HL-60/S4 treated with retinoic acid at 250 ng/mL for 4 days and 3 days (cell line): ENCODE results near the gene GLI1.
"Not testable (repeated sequence)": the region's sequence is repeated elsewhere in the genome, so short reads cannot be mapped to it uniquely, and the experiment has no call there.

ENCODE experiments used
- in situ Hi-C: fragments of 300-500 bp; cut with MboI; formaldehyde crosslinking; loops from 2 replicates; pipeline ENCODE4 v1.7.0; 2022; ENCODE audit warnings: low sequenced_read_pairs

The GLI1 gene

GRCh38 chr12:57459750-57460467, at the start of gene GLI1:
Gene GLI1 (plus strand): TSS chr12:57459785. CDS start chr12:57463692, 3,907 bp downstream.
- in situ Hi-C loops: loop anchor here (10.0 kb wide), 1 partner anchor 195 kb away; no protein-coding TSS in a partner anchor

GRCh38 chr12:57410534-57410933, 49.1 kb upstream of the GLI1 start:
- in situ Hi-C loops: no loop called here

- in situ Hi-C loops: not testable (repeated sequence)
Observed at GRCh38 chr12:57414160-57414559, 45.4 kb upstream of the GLI1 start.

- in situ Hi-C loops: no loop called here
Observed at GRCh38 chr12:57415088-57415487, 44.5 kb upstream of the GLI1 start.

- in situ Hi-C loops: no loop called here
Observed at GRCh38 chr12:57416039-57416996, 43.3 kb upstream of the GLI1 start.

GRCh38 chr12:57418255-57418654, 41.3 kb upstream of the GLI1 start:
- in situ Hi-C loops: no loop called here

- in situ Hi-C loops: no loop called here
Observed at GRCh38 chr12:57419495-57419894, 40.1 kb upstream of the GLI1 start.

DNA sequence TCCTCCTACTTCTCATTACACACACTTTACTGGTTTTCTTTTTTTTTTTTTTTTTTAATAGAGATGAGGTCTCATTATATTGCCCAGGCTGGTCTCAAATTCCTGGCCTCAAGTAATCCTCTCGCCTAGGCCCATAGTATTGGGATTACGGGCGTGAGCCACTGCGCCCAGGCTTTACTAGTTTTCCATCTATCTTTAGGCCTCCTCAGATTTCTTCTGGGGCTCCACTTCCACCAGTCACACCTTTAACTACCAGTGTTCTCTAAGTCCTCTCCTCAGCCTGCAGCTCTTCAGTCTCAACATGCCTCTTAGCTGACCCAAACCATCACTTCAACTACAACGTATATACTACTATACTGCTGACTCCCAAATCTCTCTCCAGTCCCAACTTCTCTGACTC, 39.1 kb upstream of the GLI1 start:
- in situ Hi-C loops: no loop called here

DNA sequence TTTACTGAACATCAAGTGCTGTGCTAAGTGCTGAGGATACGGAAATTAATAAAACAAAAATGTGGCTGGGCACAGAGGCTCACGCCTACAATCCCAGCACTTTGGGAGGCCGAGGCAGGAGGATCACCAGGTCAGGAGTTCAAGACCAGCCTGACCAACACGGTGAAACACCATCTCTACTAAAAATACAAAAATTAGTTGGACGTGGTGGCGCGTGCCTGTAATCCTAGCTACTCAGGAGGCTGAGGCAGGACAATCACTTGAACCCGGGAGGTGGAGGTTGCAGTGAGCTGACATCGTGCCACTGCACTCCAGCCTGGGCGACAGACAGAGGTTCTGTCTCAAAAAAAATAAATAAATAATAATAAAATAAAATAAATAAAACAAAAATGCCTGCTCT, 32.6 kb upstream of the GLI1 start:
- in situ Hi-C loops: not testable (repeated sequence)

DNA sequence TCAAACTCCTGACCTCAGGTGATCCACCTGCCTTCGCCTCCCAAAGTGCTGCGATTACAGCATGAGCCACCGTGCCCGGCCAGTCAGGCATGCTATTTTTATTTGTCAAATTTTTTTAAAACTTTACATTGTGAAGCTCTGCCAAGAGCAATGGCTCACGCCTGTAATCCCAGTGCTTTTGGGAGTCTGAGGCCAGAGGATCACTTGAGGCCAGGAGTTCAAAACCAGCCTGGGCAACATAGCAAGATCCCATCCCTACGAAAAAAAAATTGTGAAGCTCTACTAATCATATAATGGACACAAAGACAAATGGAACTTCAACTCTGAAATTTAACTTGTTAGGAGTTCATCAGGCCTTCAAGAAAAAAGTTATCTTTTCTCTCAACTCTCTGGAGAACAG, 30.6 kb upstream of the GLI1 start:
- in situ Hi-C loops: no loop called here

- in situ Hi-C loops: no loop called here
Observed at GRCh38 chr12:57429473-57430111, 30.0 kb upstream of the GLI1 start.

DNA sequence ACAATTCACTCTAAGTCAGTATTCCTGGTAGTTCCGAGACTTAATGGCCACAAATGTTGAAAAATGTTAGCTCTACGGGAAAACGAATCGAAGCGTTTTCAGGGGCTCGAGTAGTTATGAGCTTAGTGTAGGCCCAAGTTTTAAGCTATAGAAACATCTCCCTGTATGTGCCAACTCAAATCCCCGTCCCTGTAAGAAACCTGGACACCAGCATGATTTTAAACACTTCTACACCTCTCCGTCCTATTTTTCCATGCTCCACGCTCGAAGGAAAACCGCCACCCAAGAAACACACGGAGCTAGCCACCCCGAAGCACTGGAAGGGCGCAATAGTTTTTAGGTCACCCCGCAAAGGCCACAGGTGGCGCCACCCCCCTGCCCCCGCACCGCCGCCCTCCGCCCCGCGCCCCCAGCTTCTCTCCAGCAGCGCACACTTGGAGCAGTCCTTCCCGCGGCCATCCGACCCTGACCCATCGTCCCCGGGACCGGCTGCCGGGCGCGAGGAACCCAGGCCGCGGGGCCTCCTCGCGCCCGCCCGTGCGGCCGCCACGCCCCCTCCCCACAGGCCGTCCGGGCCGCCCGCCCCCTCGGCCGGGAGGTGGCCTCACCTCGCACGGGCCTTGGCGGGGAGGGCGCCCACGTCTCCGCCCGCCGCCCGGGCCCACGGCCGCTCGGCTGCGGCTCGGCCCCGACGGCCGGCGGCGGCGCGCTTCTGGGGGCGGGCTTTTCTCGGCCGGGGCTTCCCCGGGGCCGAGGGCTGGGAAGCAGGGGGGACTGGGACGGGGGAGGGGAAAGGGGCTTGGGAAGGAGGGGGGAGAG, 29.3 kb upstream of the GLI1 start:
- in situ Hi-C loops: no loop called here

DNA sequence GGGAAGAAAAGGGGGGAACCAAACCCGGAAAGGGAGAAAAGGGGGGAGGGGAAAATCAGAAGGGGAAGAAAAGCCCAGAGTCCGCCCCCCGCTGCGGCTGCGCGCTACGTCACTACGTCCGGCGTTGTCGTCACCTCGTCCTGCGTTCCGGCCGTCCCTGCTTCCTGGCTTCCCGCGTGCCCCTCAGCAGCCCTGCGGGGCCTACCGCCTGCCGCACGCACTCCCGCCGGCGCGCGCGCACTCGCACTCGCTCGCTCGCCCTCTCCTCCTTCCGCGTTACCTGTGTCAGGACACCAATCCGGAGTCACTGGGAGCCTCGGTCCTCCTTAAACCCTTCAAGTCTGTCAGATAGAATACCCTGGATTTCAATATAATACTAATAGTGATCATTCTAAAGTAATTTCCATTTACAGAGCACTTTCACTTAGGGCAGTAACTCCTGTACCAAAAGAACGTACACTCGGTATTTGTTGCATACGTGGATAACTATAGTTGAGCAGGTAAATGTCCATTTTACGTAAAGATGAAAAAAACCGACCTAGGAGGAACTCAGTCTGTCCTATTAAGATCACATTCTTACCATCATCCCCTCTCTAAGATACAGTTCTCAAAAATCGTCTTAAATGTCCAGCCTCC, 28.5 kb upstream of the GLI1 start, which contains the start of gene R3HDM2:
TSS of gene R3HDM2 (minus strand) at position 113 of the 636 bp plus-strand sequence. CDS start 120,615 bp downstream, outside the sequence.
- in situ Hi-C loops: no loop called here

DNA sequence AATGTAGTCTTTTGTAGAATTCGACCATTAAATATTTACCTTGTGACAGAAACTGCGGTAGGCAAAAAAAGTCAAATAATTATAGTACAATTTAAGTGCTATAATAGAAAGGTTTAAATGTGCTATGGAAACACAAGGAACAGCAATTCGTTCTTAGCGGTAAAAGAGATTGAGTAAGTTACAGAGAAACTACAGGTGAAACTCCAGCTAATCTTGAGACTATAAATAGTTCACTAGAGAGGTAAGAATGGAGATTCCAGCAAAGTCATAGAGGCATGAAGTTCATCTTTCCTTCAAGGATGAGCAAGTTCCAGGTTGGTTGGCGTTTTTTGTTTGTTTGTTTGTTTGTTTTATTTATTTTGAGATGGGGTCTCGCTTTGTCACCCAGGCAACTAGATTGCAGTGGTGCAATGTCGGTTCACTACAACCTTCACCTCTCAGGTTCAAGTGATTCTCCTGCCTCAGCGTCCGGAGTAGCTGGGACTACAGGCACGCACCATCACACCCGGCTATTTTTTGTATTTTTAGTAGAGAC, 27.9 kb upstream of the GLI1 start:
- in situ Hi-C loops: no loop called here

DNA sequence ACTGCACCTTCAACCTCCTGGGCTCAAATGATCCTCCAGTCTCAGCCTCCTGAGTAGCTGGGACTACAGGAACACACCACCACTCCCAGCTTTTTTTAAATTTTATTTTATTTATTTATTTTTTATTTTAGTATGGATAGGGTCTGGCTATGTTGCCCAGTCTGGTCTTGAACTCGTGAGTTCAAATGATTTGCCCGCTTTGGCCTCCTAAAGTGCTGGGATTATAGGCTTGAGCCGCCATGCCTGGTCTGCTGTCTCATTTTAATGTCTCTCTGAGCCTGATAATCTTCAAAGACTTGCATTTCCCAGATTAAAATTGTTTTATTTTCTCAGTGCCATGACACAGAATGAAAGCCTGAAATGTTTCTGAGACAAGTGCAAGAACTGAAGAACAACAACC, 26.2 kb upstream of the GLI1 start:
- in situ Hi-C loops: no loop called here

GRCh38 chr12:57434517-57435223, 24.9 kb upstream of the GLI1 start, which contains the start of gene INHBC:
Gene INHBC (plus strand): TSS chr12:57434784. CDS start chr12:57434887, 103 bp downstream.
- in situ Hi-C loops: no loop called here

GRCh38 chr12:57435293-57435692, 24.3 kb upstream of the GLI1 start:
- in situ Hi-C loops: no loop called here

DNA sequence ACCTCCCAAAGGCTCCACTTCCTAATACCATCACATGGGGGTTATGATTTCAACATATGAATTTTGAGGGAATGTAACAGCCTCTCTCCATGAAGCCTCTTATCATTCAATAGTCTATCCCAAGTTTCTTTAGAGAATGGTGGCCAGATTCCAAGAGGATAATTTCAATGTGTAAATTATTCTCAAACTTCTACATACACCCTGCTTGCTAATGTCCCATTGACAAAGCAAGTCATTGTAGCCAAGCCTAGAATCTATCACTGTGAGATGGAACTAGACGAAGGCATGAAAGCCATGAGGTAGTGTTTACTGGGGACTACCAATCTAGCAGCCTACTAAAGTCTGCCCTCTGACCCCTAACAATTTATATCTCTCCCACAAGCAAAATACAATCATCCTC, 21.2 kb upstream of the GLI1 start:
- in situ Hi-C loops: no loop called here

DNA sequence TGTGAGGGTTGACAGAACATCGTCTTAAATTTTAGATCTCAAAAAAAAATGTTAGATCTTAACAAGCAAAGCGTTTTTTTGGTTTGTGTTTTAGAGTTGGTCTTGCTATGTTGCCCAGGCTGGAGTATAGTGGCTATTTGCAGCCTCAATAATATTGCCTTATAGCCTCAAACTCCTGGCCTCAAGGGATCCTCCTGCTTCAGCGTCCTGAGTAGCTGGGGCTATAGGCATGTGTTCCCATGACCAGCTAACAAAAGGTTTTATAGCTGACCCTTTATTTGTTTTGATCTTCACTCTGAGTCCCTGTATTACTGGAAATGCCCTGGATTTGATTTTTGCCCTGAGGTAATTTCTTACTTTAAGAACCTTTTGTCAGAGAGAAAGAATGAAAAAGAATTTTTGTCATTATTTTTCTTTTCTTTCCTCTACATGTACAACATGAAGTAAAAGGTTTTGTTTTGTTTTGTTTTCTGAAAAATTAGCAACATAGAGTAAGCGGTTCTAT, 19.8 kb upstream of the GLI1 start:
- in situ Hi-C loops: no loop called here
